Testis (tissue), 2 donors: ENCODE data around the gene GABRB3.

Experiments used
- CTCF ChIP-seq, 3 experiments: fragments of 450-650 bp in 2 of 3; fragments of 200-600 bp in 1 of 3; sonication (generic) in 1 of 3; IDR thresholded peaks; one replicate each; pipeline ENCODE4 v1.5.1; 2016 to 2019; ENCODE audit warnings: antibody characterized with exemption in 3 of 3, mild to moderate bottlenecking in 2 of 3, moderate library complexity in 1 of 3
- POLR2A ChIP-seq: fragments of 450-650 bp; IDR thresholded peaks from one replicate; pipeline ENCODE4 v1.6.1; 2017; ENCODE audit warnings: antibody characterized with exemption, mild to moderate bottlenecking, moderate library complexity

GRCh38 chr15:26738996-26739395 is 33.9 kb downstream of the GABRB3 start:
- TF ChIP-seq CTCF (IDR thresholded peaks at IDR 0.05) (no peak), POLR2A (no peak)
